ENCODE measurements around the gene NTRK2. TPM values are rescaled to one million over a fixed set of nuclear protein-coding genes. Genes with fewer than 3 reads are reported as not detected.

The NTRK2 gene
- total RNA-seq, 1 donor from 2014 or later, result 1.5 TPM

DNA sequence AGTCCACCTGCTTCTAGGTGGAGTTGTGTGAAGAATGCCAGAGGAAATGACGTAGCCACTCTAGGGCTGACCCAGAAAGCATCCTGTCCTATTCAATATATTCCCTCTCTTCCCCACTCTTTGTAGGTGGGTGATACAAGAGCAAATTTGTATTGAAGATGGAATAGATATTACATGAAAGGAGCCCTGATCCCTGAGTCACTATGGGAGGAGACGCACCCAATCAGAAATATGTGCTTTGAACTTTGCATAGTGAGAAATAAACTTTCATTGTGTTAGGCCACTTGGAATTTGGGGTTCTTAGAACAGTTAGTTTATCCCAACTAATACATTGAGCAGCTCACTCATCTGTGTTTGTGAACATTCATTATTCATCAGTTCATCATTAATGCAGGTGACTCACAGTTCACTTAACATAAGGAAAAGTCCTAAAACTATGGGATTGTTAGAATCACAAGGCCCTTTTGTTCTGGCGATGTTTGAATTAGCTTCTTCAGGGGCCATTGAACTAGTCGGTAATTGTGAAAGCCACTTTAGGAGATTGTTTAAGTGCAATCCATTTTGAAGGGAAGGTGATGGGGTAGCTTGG lies 26.9 kb upstream of the NTRK2 start:
- DNase-seq (ENCODE audit: low read depth), result no peak
- Histone ChIP-seq H3K27me3 (ENCODE audit: control insufficient read depth, insufficient read depth, low read length) (no peaks in the 10 kb centered on the region), H3K36me3 (ENCODE audit: control insufficient read depth, insufficient read depth, low read length) (no peaks in the 10 kb centered on the region), H3K4me3 (ENCODE audit: low read depth, low read length) (no peak overlapping the region)
- TF ChIP-seq, protein P1, sequence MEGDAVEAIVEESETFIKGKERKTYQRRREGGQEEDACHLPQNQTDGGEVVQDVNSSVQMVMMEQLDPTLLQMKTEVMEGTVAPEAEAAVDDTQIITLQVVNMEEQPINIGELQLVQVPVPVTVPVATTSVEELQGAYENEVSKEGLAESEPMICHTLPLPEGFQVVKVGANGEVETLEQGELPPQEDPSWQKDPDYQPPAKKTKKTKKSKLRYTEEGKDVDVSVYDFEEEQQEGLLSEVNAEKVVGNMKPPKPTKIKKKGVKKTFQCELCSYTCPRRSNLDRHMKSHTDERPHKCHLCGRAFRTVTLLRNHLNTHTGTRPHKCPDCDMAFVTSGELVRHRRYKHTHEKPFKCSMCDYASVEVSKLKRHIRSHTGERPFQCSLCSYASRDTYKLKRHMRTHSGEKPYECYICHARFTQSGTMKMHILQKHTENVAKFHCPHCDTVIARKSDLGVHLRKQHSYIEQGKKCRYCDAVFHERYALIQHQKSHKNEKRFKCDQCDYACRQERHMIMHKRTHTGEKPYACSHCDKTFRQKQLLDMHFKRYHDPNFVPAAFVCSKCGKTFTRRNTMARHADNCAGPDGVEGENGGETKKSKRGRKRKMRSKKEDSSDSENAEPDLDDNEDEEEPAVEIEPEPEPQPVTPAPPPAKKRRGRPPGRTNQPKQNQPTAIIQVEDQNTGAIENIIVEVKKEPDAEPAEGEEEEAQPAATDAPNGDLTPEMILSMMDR (IDR thresholded peaks at IDR 0.05; ENCODE audit: insufficient read depth, low read length, poor library complexity, severe bottlenecking), result no peak

DNA sequence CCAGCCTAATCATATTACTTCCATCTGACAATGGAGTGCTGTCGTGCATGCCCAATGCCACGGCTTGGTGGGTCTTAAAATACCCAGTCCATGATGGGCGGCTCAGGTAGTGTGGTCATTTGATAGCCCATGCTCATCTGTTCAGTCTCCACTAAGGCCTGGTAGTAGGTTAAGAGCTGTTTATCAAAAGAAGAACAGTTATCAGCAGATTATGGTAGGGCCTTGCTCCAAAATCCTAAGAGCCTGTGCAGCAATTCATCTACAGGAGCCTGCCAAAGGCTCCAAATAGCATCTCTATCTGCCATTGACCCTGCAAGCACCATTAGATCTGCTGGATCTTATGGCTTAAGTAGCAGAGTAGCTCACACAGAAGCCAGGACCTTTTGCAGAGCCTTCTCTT lies 21.8 kb upstream of the NTRK2 start:
- no peak for DNase-seq (ENCODE audit: low read depth)
- no peaks in the 10 kb centered on the region for H3K36me3 ChIP-seq (ENCODE audit: control insufficient read depth, insufficient read depth, low read length)
- TF ChIP-seq, protein P1 (IDR thresholded peaks at IDR 0.05; ENCODE audit: insufficient read depth, low read length, poor library complexity, severe bottlenecking), result no peak
- H3K27me3 ChIP-seq (ENCODE audit: control insufficient read depth, insufficient read depth, low read length), result no peaks in the 10 kb centered on the region
- no peak overlapping the region for H3K4me3 ChIP-seq (ENCODE audit: low read depth, low read length)

DNA sequence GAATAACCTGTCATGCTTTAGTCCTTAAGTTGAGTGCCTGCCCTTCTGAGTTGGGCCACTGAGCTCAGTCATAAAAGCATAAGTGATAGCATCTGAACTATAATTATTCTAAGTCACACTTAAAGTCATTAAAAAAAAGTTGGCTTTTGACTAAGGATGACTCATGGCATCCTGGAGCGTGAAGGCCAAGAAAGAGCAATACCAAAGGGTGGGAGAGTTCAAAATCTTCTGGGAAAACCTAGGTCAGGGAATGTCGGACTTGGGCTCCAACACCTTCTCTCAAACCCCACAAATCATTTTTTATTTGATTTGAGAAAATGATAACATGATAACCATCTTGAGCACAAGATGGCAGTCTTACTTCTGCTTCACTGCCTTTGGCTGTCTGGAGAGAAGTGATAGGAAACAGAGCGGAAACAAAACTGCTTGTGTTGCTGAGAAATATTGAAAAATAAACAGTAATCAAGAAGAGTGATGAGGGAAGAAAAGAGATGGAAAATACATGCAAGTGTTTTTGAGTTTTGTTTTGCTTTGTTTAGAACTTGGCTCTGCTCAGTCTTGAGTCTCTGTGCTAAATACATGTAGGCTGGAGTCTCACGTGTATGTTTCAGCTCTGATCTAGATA lies 16.9 kb upstream of the NTRK2 start:
- H3K4me3 ChIP-seq (ENCODE audit: low read depth, low read length), result no peak overlapping the region
- no peaks in the 10 kb centered on the region for H3K36me3 ChIP-seq (ENCODE audit: control insufficient read depth, insufficient read depth, low read length)
- TF ChIP-seq, protein P1 (IDR thresholded peaks at IDR 0.05; ENCODE audit: insufficient read depth, low read length, poor library complexity, severe bottlenecking), result no peak
- no peak for DNase-seq (ENCODE audit: low read depth)
- no peaks in the 10 kb centered on the region for H3K27me3 ChIP-seq (ENCODE audit: control insufficient read depth, insufficient read depth, low read length)

DNA sequence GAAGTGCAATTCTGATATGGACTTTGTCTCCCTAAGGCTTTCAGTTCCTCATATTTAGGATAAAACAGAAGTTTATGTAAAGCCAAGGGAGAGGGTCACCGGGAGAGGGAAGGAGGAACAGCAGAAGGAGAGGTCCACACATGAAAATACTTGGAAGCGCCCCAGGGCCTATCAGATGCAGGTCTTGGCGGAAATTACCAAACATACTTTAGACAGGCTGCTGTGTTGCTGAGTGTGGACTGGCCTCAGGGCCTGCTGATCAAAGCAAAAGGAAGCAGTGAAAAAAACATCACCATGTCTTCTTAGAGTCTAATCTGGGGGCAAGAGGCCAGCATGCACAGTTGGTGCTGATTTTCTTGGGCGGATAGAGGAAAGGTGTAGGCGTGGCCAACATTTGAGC lies 14.1 kb upstream of the NTRK2 start:
- DNase-seq (ENCODE audit: low read depth), result no peak
- H3K36me3 ChIP-seq (ENCODE audit: control insufficient read depth, insufficient read depth, low read length), result no peaks in the 10 kb centered on the region
- H3K27me3 ChIP-seq (ENCODE audit: control insufficient read depth, insufficient read depth, low read length), result no peaks in the 10 kb centered on the region
- H3K4me3 ChIP-seq (ENCODE audit: low read depth, low read length), result no peak overlapping the region
- TF ChIP-seq, protein P1 (IDR thresholded peaks at IDR 0.05; ENCODE audit: insufficient read depth, low read length, poor library complexity, severe bottlenecking), result no peak

DNA sequence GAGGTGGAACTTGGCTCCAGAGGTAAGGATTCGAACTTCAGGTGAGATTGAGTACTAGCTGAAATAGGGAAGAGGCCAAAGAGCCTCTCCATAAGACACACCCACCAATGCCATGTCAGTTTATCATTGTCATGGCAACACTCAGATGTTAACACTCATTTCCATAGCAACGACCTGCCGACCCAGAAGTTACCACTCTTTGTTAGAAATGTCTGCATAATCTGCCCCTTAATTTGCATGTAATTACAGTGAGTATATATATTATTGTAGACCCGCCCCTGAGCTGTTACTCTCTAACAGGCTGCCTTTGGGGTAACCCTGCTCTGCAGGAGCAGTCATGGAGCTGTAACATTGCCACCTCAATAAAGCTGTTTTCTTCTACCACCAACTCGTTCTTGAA lies 10.2 kb upstream of the NTRK2 start:
- TF ChIP-seq, protein P1 (IDR thresholded peaks at IDR 0.05; ENCODE audit: insufficient read depth, low read length, poor library complexity, severe bottlenecking), result no peak
- H3K36me3 ChIP-seq (ENCODE audit: control insufficient read depth, insufficient read depth, low read length), result no peaks in the 10 kb centered on the region
- H3K4me3 ChIP-seq (ENCODE audit: low read depth, low read length), result no peak overlapping the region
- no peak for DNase-seq (ENCODE audit: low read depth)
- H3K27me3 ChIP-seq (ENCODE audit: control insufficient read depth, insufficient read depth, low read length), result no peaks in the 10 kb centered on the region

DNA sequence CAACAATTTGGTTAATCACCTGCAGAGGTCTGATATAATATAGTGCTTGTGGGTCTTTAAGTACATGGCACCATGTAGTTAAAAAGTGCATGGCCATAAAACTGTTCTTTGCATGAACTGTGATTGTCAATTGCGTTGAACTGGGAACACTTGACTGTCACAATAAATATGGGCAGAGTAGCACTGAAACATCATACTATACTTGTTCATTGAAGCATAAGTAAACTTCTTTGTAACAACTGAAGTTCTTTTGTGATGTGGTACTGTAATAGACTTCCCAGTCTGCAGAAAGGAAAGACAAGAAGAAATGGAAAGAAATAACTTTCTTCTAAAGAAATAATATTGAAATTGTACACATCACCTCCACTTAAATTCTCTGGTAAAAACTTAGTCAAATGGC lies 9.8 kb upstream of the NTRK2 start:
- H3K4me3 ChIP-seq (ENCODE audit: low read depth, low read length), result no peak overlapping the region
- TF ChIP-seq, protein P1 (IDR thresholded peaks at IDR 0.05; ENCODE audit: insufficient read depth, low read length, poor library complexity, severe bottlenecking), result no peak
- H3K27me3 ChIP-seq (ENCODE audit: control insufficient read depth, insufficient read depth, low read length), result no peaks in the 10 kb centered on the region
- H3K36me3 ChIP-seq (ENCODE audit: control insufficient read depth, insufficient read depth, low read length), result no peaks in the 10 kb centered on the region
- DNase-seq (ENCODE audit: low read depth), result no peak

Measured in kidney epithelial cell (primary cell).